HG03442 (cell line): ENCODE data around the gene IQGAP1.
"Not testable (repeated sequence)": the region's sequence is repeated elsewhere in the genome, so short reads cannot be mapped to it uniquely, and the experiment has no call there.

Experiments
- ATAC-seq: cut with Tn5 transposase; IDR thresholded peaks from one replicate; pipeline ENCODE4 v1.9.1; 2021; ENCODE audit warnings: mild to moderate bottlenecking, moderate library complexity; ENCODE audit not compliant: unreplicated experiment

Gene IQGAP1

GRCh38 chr15:90407336-90407735, 19.3 kb downstream of the IQGAP1 start:
- ATAC-seq, result no peak

DNA sequence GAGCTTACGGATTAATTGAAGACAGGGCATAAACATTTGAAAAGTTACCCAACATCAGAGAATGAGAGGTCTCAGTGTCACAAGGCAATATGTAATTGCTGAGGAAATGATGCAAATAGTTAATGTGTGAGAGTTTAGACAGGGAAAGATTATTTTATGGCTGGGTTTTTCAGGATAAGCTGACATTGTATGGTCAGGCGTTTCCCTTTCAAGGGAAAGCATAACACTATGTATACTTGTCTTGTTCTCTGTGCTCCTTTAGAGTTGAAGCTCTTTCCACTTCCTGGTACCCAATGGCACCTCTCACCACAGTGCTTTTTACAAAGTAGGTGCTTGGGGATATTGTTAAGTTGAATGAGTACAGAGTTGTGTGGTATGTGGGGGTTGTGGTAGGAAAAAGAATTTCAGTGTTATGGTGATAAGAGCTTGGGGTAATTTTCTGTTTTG, 19.9 kb downstream of the IQGAP1 start:
- ATAC-seq, result peak; percentile 50

DNA sequence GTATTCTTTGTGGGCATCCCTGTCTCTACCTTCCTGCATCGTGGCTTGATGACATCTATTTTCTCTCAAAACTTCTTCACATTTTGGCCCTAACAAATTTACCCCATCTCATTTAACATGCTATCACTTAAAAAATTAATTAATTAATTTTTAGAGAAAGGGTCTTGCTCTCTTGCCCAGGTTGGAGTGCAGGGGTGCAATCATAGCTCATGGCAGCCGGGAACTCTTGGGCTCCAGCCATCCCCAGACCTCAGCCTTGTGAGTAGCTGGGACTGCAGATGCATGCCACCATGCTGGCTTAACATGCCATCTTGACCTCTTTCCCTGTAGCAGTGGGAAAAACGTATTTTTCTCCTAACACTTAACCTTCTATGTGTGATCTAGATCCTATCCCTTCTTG, 20.6 kb downstream of the IQGAP1 start:
- ATAC-seq, result no peak

GRCh38 chr15:90409587-90409986, 21.5 kb downstream of the IQGAP1 start:
- not testable (repeated sequence) for ATAC-seq

GRCh38 chr15:90410316-90410715, 22.3 kb downstream of the IQGAP1 start:
- not testable (repeated sequence) for ATAC-seq

- ATAC-seq, result no peak
These were observed 23.1 kb downstream of the IQGAP1 start for GRCh38 chr15:90411176-90411575.

- ATAC-seq, result peak; percentile 89
These were observed 24.5 kb downstream of the IQGAP1 start for GRCh38 chr15:90412356-90413194.

- no peak for ATAC-seq
These were observed 25.7 kb downstream of the IQGAP1 start for GRCh38 chr15:90413411-90414379.

DNA sequence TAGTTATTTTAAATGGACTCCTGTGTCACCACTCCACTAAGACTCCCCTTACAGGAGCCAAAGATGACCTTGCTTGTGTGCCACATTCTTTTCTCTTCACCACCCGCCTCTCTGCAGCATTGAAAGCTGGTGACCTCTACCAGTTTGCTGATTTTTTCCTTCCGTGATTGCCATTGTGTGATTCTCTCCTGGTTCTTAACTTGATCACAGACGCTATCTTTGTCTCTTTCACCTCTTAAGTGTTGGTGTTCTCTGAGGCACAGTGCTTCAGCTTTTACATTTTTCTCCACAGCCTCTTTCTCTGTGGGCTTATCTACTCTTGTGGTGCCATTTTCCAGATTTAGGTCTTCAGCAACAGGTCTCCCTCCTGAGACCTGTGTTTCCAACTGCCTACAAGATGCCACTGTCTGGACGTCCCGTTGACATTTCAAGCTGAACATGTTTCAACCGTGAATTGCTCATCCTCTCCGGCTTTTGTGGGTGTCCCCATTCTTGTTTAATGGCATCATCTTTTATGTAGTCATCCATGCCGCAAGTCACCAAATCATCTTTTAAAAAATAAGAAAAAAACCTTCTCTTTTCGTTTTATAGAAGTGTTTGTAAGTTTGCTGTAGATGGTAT, 26.5 kb downstream of the IQGAP1 start:
- ATAC-seq, result no peak

- ATAC-seq, result not testable (repeated sequence)
These were observed 28.0 kb downstream of the IQGAP1 start for GRCh38 chr15:90416052-90416451.

DNA sequence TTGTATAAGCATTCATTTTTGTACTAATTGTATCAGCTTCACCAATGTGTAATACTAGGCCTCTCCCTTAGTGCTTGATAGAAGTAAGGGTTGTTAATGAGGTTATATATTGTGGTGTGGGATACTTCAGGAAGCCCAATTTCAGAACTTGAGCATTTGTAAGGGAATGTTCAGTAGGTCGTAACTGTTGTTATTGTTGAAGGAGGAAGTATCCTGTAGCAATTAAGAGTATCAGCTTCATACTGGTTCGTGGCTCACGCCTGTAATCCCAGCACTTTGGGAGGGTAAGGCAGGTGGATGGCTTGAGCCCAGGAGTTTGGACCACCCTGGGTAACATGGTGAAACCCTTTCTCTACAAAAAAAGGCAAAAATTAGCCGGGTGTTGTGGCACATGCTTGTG, 30.6 kb downstream of the IQGAP1 start:
- no peak for ATAC-seq

GRCh38 chr15:90419206-90419605, 31.2 kb downstream of the IQGAP1 start:
- ATAC-seq, result peak; percentile 28

GRCh38 chr15:90419738-90420406, 31.8 kb downstream of the IQGAP1 start:
- peak; percentile 71 for ATAC-seq

DNA sequence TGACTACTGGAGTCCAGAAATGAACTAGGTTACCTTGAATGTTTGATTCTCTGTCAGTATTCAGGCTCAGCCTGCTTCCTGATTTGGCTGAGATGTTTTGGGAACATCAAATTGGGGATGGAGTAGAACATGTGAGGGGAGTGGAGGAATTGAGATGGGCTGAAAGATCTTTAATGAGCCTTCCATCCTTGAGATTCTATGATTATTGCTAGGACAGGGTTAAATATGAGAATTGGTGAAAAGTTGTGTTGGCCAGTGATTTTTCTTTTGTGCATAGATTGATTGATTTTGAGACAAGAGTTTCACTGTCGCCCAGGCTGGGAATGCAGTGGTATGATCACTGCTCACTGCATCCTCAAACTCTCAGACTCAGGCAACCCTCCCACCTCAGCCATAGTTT, 32.4 kb downstream of the IQGAP1 start:
- no peak for ATAC-seq

DNA sequence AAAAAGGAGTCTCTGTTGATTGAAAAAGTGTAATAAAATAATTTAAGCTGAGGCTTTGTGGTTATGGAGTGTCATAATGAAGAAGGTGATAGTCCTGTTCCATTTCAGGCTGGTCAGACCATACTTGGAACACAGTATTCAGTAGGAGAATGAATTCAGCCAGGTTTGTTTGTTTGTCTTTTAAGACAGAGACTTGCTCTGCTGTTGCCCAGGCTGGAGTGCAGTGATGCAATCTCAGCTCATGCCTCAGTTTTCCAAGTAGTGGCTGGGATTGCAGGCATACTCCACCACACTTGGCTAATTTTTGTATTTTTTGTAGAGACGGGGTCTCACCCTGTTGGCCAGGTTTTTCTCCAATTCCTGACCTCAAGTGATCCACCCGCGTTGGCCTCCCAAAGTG, 33.5 kb downstream of the IQGAP1 start:
- ATAC-seq, result no peak

GRCh38 chr15:90422043-90422442, 34.0 kb downstream of the IQGAP1 start:
- ATAC-seq, result no peak

DNA sequence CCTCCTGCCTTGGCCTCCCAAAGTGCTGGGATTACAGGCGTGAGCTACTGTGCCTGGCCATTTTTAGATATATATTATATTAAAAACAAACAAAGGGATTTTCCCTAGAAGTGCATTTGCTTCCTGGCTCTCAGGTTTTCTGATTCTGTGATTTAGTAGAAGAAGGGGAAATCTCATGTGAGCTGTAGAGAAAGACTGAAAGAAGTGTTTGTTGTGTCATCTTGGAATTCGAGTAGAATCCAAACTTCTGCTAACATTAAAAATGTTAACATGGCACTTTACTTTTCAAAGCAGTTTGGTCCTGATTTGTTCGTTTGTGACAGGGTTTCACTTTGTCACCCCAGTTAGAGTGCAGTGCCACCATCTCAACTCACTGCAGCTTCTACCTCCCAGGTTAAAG, 34.9 kb downstream of the IQGAP1 start:
- no peak for ATAC-seq

DNA sequence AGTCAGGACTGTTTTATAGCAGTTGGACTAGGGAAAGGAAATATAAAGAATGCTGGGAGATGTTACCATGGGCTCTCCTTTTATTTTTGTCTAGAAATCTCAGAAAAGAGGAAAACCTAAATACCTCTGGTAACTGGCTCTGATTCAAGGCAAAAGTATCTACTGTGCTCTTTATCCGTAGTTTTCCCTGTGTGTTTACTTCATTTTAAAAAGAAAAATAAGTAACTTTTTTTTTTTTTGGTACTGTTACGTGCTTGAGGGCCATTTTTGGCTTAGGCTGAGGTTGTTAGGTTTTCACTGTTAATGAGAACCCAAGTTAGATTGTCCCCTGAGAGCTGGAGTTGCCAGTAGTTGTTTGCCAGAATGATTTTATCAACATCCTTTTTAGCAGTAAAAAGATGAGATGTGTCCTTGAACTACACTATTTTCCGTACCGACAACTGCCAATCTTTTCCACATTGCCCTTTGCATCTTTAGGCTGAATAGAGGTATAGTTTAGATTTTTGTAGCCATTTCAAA, 35.8 kb downstream of the IQGAP1 start:
- no peak for ATAC-seq

DNA sequence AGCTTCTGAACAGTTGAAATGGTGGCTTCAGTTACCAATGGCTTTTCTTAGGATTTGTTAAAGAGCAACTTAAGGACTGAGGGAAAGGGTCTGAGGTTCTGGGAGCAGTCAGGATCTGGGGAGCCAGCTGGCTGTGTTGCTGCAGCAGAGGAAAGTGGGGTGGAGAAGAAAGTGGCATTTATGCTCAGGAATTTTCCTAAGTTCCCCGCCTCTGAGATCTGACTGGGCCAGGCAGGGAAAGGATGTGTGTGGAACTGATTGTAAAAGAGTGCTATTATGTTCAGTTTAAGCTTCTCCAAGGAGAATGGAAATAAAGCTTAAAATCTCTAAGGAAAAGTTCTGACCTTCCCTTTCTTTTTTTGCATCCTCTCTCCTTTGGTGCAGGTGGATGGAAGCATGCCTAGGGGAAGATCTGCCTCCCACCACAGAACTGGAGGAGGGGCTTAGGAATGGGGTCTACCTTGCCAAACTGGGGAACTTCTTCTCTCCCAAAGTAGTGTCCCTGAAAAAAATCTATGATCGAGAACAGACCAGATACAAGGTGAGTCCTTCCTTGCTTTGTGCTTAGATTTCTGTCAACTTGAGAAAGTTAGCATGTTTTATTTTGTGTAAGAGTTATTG, 37.8 kb downstream of the IQGAP1 start:
- ATAC-seq, result no peak

DNA sequence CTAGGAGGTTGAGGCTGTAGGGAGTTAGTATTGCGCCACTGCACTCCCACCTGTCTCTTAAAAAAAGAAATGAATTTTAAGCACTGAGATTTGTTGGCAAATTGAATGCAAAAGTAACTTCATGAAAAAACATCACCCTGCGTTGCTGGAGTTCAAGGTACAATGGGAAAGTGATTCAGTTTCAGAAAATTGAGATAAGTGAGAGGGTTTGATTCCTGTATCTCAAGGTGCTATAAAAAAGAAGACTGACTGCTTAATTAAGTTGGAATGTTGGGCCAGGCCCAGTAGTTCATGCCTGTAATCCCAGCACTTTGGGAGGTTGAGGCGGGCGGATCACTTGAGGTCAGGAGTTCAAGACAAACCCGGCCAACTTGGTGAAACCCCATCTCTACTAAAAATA, 39.1 kb downstream of the IQGAP1 start:
- no peak for ATAC-seq
